Erythroblast (primary cell): ENCODE measurements around the gene STIM2.

Experiments
- GATA1 ChIP-seq: IDR thresholded peaks from 2 replicates; pipeline ENCODE4 v1.6.1; 2011; ENCODE audit warnings: low read depth, mild to moderate bottlenecking, control low read depth, low read length, moderate library complexity
- POLR2A ChIP-seq: IDR thresholded peaks from 2 replicates; pipeline ENCODE4 v1.6.1; 2011; ENCODE audit warnings: mild to moderate bottlenecking, low read length

DNA sequence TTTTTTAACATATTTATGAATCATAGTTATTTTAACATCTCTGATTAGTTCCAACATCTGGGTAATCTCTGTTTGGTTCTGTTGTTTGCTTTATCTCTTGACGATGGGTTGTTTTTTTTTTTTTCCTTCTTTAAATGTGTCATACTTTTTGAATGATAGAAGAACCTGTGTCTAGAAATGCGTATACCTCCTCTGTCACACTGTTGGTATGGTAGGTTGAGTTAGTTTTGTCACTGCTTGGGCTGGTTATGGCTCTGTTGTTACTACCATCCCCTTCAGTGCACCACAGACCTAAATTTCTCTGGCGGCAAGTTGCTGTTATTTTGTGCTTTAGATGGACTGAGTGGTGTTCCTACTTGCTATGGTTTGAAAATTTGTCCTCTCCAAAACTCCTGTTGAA lies 16.8 kb downstream of the STIM2 start:
- TF ChIP-seq POLR2A: no peak
- TF ChIP-seq GATA1: no peak
